Measurements from ENCODE around the gene NFIL3. TPM values are rescaled to one million over a fixed set of nuclear protein-coding genes. Genes with fewer than 3 reads are reported as not detected.

Gene NFIL3
- total RNA-seq, 2 donors from 2014 or later: 13.7 to 32.5 TPM

GRCh38 chr9:91418215-91418610 lies 5.4 kb downstream of the NFIL3 start:
- no peaks in the 10 kb centered on the region for H3K36me3 ChIP-seq
- H3K4me3 ChIP-seq: no peak overlapping the region
- H3K4me1 ChIP-seq: peaks cover 6% of the 10 kb centered on the region
- H3K9me3 ChIP-seq: no peaks in the 10 kb centered on the region
- no peaks in the 10 kb centered on the region for H3K27me3 ChIP-seq
- DNase-seq: no peak
- TF ChIP-seq, protein P1, sequence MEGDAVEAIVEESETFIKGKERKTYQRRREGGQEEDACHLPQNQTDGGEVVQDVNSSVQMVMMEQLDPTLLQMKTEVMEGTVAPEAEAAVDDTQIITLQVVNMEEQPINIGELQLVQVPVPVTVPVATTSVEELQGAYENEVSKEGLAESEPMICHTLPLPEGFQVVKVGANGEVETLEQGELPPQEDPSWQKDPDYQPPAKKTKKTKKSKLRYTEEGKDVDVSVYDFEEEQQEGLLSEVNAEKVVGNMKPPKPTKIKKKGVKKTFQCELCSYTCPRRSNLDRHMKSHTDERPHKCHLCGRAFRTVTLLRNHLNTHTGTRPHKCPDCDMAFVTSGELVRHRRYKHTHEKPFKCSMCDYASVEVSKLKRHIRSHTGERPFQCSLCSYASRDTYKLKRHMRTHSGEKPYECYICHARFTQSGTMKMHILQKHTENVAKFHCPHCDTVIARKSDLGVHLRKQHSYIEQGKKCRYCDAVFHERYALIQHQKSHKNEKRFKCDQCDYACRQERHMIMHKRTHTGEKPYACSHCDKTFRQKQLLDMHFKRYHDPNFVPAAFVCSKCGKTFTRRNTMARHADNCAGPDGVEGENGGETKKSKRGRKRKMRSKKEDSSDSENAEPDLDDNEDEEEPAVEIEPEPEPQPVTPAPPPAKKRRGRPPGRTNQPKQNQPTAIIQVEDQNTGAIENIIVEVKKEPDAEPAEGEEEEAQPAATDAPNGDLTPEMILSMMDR (IDR thresholded peaks at IDR 0.05): no peak
- no peak overlapping the region for H3K27ac ChIP-seq
- intact Hi-C loops (cut with DNase I): loop anchor here (5.0 kb wide), 1 partner anchor 56 kb away; the partner anchor contains the start of gene AUH
- H3K9ac ChIP-seq (ENCODE audit: low read depth in 2 of 2, low read length in 2 of 2): no peak overlapping the region

GRCh38 chr9:91417602-91418214 lies 5.9 kb downstream of the NFIL3 start:
- no peak for DNase-seq
- H3K9me3 ChIP-seq: no peaks in the 10 kb centered on the region
- no peaks in the 10 kb centered on the region for H3K36me3 ChIP-seq
- intact Hi-C loops (cut with DNase I): loop anchor here (5.0 kb wide), 1 partner anchor 55 kb away; the partner anchor contains the start of gene AUH
- H3K9ac ChIP-seq (ENCODE audit: low read depth in 2 of 2, low read length in 2 of 2): no peak overlapping the region
- H3K27ac ChIP-seq: no peak overlapping the region
- no peak overlapping the region for H3K4me3 ChIP-seq
- H3K4me1 ChIP-seq: peaks cover 6% of the 10 kb centered on the region
- TF ChIP-seq, protein P1 (IDR thresholded peaks at IDR 0.05): no peak
- no peaks in the 10 kb centered on the region for H3K27me3 ChIP-seq

- no peak for DNase-seq
- Histone ChIP-seq H3K27me3 (no peaks in the 10 kb centered on the region), H3K9me3 (no peaks in the 10 kb centered on the region), H3K9ac (ENCODE audit: low read depth in 2 of 2, low read length in 2 of 2) (no peak overlapping the region), H3K27ac (no peak overlapping the region), H3K36me3 (no peaks in the 10 kb centered on the region), H3K4me1 (peaks cover 6% of the 10 kb centered on the region), H3K4me3 (no peak overlapping the region)
- intact Hi-C loops (cut with DNase I): loop anchor here (5.0 kb wide), 1 partner anchor 54 kb away; the partner anchor contains the start of gene AUH
- TF ChIP-seq, protein P1 (IDR thresholded peaks at IDR 0.05): no peak
Measured at GRCh38 chr9:91416096-91416712, 7.4 kb downstream of the NFIL3 start.

GRCh38 chr9:91415290-91415689 lies 8.3 kb downstream of the NFIL3 start:
- no peak overlapping the region for H3K27ac ChIP-seq
- intact Hi-C loops (cut with DNase I): loop anchor here (5.0 kb wide), 1 partner anchor 53 kb away; the partner anchor contains the start of gene AUH
- H3K36me3 ChIP-seq: no peaks in the 10 kb centered on the region
- no peaks in the 10 kb centered on the region for H3K9me3 ChIP-seq
- H3K4me3 ChIP-seq: no peak overlapping the region
- H3K27me3 ChIP-seq: no peaks in the 10 kb centered on the region
- TF ChIP-seq, protein P1 (IDR thresholded peaks at IDR 0.05): no peak
- peaks cover 6% of the 10 kb centered on the region for H3K4me1 ChIP-seq
- DNase-seq: no peak
- H3K9ac ChIP-seq (ENCODE audit: low read depth in 2 of 2, low read length in 2 of 2): no peak overlapping the region

DNA sequence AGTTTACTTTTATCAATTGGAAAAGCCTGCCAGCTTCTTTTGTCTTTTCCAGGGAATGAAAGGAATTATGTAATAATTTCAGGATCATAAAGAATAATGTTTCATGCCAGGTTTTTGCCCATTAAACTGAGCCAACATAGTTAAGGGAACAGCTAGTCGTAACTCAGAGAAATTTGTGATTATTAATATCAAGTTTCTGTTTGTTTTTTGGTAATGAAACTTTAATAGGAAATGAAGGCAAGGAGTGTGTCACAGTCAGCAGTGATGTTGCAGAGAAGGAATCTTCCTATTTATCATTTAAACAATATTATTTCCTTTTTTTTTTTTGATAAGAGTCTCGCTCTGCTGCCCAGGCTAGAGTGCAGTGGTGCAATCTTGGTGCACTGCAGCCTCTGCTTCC lies 10.7 kb downstream of the NFIL3 start:
- H3K27ac ChIP-seq: no peak overlapping the region
- H3K9me3 ChIP-seq: no peaks in the 10 kb centered on the region
- no peak for DNase-seq
- H3K4me1 ChIP-seq: no peaks in the 10 kb centered on the region
- TF ChIP-seq, protein P1 (IDR thresholded peaks at IDR 0.05): no peak
- H3K4me3 ChIP-seq: no peak overlapping the region
- H3K27me3 ChIP-seq: no peaks in the 10 kb centered on the region
- no peaks in the 10 kb centered on the region for H3K36me3 ChIP-seq
- no peak overlapping the region for H3K9ac ChIP-seq (ENCODE audit: low read depth in 2 of 2, low read length in 2 of 2)
- intact Hi-C loops (cut with DNase I): no loop called here
